Pons (tissue), 1 donor: ENCODE data around the gene UHRF1.
"Not testable (repeated sequence)": the region's sequence is repeated elsewhere in the genome, so short reads cannot be mapped to it uniquely, and the experiment has no call there.

Source experiments
- DNase-seq: peaks from one replicate; pipeline ENCODE4 v3.0.0-alpha.2; 2016; ENCODE audit warnings: low spot score

UHRF1 gene

GRCh38 chr19:4909156-4909896 lies at the start of gene UHRF1:
Gene UHRF1, plus strand, starts transcription at chr19:4909501. Its CDS starts 1,385 bp downstream, at chr19:4910886.
- no peak for DNase-seq

GRCh38 chr19:4859697-4860096 lies 49.6 kb upstream of the UHRF1 start:
- no peak for DNase-seq

GRCh38 chr19:4861147-4861546 lies 48.2 kb upstream of the UHRF1 start:
- DNase-seq: no peak

- no peak for DNase-seq
These were observed 42.5 kb upstream of the UHRF1 start for GRCh38 chr19:4866595-4867424.

GRCh38 chr19:4867534-4868285 lies 41.6 kb upstream of the UHRF1 start, which contains the start of gene PLIN3:
Gene PLIN3, minus strand, starts transcription at chr19:4867667. Its CDS starts 6,273 bp downstream, at chr19:4861394.
- peak; percentile 87 for DNase-seq

DNA sequence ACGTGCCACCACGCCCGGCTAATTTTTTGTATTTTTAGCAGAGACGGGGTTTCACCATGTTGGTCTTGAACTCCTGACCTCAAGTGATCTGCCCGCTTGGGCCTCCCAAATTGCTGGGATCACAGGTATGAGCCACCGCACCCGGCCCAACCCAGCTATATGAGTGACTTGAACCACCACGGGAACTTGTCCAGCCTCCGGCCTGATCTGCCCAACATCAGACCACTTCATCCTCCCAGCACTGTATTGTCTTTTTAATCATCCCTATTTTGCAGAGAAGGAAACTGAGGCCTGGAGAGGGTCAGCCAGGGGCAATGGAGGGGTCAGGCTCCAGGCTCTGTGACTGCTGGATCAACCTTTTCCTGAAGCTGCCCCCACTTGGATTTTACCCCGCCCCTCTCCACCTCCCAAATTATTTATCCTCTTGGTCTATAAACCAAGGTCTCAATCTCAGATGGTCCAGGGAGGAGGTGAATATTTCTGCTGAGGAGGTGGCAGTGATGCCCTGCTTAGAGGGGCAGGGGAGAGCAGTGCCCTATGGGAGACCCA lies 40.9 kb upstream of the UHRF1 start:
- no peak for DNase-seq

DNA sequence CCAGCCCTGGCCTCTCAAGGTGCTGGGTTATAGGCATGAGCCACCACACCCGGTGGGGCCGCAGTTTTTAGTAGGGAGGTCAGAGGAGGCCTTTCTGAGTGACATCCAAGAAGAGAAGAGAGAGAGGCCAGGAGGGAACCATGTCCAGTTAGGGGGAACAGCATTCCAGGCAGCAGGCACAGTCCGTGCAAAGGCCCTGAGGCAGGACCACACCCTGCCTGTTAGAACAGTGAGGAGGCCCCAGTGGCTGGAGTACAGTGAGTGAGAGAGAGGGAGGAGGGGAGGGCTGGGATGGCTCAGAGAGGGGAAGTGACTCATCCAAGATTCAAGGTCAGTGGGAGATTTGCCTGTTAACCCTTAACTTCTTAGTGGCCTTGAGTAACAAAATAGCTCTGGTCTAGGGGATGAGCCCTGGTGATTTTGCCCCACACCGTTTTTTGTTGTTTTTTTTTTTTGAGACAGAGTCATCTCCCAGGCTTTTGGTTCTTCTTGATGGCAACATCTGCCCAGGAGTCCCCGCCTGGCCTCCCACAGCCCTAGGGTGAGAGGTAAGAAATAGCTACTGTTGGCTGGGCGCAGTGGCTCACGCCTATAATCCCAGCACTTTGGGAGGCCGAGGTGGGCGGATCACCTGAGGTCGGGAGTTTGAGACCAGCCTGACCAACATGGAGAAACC lies 39.1 kb upstream of the UHRF1 start:
- no peak for DNase-seq

DNA sequence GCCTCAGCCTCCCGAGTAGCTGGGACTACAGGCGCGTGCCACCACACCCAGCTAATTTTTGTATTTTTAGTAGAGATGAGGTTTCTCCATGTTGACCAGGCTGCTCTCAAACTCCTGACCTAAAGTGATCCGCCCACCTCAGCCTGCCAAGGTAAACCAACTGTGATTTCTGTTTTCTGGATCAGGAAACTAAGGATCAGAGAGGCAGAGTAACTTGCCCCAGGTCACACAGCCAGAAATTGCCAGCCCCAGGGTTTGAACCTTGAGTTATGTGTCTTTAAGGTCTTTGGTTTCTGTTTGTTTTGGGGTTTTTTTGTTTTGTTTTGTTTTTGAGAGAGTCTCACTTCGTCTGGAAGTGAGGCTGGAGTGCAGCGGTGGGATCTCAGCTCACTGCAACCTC lies 37.6 kb upstream of the UHRF1 start:
- no peak for DNase-seq

- DNase-seq: no peak
These were observed 35.4 kb upstream of the UHRF1 start for GRCh38 chr19:4873930-4874329.

DNA sequence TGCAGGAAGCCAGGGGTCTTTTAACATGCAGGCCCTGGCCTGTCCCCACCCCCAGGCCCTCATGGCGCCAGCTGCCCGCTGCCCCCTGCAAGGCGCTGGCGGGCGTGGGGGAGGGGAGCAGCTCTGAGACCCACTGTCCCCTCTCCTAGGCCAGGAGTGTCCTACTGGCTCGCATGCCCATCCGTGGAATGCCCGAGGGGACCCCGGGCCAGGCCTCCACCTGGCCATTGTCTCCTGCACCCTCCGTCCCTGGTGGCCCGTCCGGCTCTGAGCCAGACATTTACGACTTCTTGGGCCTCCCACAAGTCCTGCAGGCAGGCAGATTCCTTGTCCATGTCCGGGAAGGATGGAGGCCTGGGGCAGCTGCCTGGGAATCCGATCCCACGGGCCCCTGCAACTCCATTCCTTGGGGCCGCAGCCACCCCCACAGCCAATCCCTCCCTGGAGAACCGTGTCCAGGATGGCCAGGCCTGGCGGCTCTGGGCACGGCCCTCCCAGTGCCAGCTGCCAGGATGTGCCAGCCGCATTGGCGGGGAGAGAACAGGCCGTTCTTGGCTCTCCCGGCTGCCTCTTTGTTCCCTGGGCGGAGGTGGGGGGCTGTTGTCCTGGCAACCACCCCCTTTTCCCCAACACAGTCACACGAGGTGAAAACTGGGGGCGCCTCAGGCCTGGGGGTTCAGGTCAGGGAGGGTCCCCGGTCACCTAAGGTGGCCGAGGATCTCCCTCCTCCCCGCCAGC lies 31.4 kb upstream of the UHRF1 start:
- DNase-seq: peak; percentile 91

- no peak for DNase-seq
These were observed 30.8 kb upstream of the UHRF1 start for GRCh38 chr19:4878491-4878968.

- no peak for DNase-seq
These were observed 30.3 kb upstream of the UHRF1 start for GRCh38 chr19:4879041-4879440.

- not testable (repeated sequence) for DNase-seq
These were observed 26.4 kb upstream of the UHRF1 start for GRCh38 chr19:4882874-4883273.

- not testable (repeated sequence) for DNase-seq
These were observed 24.3 kb upstream of the UHRF1 start for GRCh38 chr19:4884993-4885392.

- not testable (repeated sequence) for DNase-seq
These were observed 21.5 kb upstream of the UHRF1 start for GRCh38 chr19:4887803-4888202.

GRCh38 chr19:4889034-4889815 lies 20.1 kb upstream of the UHRF1 start:
- no peak for DNase-seq

DNA sequence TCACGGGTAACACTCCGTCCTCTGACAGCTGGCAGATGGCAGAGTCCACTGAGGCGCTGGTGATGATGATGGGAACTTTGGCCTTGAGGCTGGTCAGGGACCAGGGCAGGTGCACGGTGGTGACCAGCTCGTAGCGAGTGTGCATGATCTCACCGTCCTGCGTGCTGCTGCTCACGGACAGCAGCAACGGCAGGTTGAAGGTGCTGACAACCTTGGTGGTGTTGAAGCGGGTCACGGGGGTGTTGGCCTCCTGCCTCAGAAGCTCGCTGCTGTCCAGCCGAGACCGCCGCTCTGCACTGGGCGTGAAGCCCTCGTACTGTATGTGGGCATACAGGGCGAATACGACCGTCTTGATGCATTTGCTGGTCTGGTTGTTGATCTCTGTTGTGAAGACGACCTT lies 18.2 kb upstream of the UHRF1 start:
- no peak for DNase-seq

DNA sequence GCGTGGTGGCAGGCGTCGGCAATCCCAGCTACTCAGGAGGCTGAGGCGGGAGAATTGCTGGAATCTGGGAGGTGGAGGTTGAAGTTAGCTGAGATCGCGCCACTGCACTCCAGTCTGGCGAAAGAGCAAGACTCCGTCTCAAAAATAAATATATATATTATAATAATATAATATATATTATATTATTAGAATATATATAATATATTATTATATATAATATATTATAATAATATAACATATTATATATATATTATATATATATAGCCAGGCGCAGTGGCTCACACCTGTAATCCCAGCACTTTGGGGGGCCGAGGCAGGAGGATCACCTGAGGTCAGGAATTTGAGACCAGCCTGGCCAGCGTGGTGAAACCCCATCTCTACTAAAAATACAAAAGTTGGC lies 16.3 kb upstream of the UHRF1 start:
- not testable (repeated sequence) for DNase-seq

DNA sequence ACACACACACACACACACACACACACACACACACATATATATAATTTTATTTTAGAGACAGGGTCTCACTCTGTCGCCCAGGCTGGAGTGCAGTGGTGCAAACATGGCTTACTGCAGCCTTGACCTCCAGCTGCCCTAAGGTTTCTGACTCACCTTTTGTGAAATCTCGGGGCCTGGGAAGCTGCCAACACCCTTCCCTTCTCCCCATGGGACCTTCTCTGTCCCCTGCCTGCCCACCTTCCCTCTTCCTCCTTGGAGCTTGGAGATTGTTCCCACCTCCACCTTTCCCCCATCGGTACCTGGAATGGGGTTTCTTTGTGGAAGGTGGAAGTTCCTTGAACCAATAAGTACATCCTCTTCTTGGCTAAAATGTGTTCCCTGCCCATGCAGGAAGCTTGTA lies 12.9 kb upstream of the UHRF1 start:
- no peak for DNase-seq

DNA sequence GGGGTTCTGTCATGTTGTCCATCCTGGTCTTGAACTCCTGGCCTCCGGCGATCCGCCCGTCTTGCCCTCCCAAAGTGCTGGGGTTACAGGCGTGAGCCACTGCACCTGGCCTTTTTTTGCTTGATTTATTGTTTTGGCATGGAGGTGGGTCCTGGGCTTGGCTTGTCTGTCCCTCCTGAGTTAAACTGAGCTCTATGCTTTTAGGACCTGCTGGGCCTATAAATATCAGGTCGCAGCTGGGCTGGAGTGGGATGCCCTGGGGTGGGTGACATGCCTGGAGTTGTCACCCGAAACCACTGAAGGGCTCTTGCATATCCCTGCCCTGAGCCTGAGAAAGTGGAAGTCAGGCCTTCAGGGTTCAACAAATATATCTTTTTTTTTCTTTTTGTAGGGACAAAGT lies 12.2 kb upstream of the UHRF1 start:
- DNase-seq: no peak
